ENCODE results near the gene CD33.

DNA sequence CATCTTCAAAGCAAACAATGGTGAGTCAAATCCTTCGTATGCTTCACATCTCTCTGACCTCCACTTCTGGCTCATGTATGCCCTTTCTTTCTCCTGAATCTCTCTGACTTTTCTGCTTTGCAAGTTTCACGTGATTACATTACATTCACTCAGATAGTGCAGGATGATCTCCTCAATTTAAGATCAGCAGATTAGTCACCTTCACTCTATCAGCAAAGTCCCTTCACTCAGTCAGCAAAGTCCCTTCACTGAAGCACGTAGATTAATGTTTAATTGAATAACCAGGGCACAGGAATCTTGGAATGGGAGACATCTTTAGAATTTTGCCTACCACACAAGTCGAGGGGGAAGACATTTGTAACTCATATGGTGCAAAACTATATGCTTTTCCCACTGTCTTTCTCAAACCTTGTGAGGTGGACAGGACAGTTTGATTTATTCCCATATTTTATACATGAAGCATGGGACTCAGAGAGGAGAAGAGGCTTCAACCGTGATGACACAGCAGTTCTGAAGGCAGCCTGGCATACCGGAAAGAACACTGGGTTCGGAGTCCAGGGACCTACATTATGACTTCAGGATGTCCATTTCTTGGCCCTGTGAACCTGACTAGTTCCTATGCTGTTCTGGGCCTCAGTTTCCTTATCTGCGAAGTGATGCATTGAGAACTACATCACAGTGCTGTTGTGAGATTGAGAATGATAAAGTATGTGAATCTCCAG lies 49.3 kb downstream of the CD33 start:
- TF ChIP-seq EZH2 (IDR thresholded peaks at IDR 0.05; ENCODE audit: borderline replicate concordance, low read depth, low read length, poor library complexity, severe bottlenecking), result no peak
- TF ChIP-seq, protein P1, sequence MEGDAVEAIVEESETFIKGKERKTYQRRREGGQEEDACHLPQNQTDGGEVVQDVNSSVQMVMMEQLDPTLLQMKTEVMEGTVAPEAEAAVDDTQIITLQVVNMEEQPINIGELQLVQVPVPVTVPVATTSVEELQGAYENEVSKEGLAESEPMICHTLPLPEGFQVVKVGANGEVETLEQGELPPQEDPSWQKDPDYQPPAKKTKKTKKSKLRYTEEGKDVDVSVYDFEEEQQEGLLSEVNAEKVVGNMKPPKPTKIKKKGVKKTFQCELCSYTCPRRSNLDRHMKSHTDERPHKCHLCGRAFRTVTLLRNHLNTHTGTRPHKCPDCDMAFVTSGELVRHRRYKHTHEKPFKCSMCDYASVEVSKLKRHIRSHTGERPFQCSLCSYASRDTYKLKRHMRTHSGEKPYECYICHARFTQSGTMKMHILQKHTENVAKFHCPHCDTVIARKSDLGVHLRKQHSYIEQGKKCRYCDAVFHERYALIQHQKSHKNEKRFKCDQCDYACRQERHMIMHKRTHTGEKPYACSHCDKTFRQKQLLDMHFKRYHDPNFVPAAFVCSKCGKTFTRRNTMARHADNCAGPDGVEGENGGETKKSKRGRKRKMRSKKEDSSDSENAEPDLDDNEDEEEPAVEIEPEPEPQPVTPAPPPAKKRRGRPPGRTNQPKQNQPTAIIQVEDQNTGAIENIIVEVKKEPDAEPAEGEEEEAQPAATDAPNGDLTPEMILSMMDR (conservative IDR thresholded peaks at IDR 0.05; ENCODE audit: low read depth, low read length), result no peak

Measured in A673 (cell line).